ENCODE data around the gene NACC1.

- no peak for TF ChIP-seq CTCF (conservative IDR thresholded peaks at IDR 0.05)
- no peak for TF ChIP-seq ZFX (IDR thresholded peaks at IDR 0.05)
Observed at GRCh38 chr19:13087295-13087694, 30.8 kb upstream of the NACC1 start.
